ENCODE results near the gene BANK1.
A peak's percentile ranks its signal among the peaks of the same experiment; 100 is the strongest.

The BANK1 gene

DNA sequence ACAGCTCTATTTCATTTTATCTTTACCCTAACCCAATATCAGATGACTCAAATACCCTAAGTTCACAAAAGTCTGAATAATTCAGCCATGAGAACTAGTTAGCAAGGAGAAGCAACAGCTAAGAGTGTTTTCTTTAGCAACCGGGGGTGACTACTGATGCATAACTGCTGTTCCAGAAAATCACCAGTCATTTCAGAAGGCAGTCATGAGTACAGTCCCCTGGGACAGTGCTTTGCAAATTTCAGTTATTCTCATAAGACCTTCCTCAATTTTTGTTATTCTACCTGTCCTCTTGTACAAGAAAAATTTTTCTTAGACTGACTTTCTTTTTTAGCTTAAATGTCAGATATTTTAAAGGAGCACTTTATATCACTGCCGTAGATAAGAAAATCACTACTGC lies 16.4 kb downstream of the BANK1 start:
- in situ Hi-C loops (cut with HindIII; ENCODE audit: low pct_ligation_motif_present, low pct_unique_long_range_greater_than_20kb, low sequenced_read_pairs) = no loop called here

DNA sequence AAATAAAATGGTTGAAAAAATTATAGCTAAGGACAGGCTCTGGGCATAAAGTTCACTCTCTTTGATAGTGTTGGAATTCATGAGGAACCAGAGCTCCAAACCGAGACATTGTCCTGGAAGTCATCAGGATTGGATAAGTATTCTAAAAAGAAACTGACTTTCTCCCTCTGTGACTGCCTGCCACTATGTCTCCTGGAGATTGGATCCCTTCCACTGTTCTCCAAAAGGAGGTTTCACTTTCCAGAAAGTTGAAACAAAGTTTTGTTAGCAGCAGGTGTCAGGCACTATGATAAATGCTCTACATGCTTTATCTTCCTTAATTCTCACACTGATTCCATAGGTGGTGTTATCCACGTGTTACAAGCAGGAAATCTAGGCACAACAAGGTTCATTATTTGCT lies 16.8 kb downstream of the BANK1 start:
- in situ Hi-C loops (cut with HindIII; ENCODE audit: low pct_ligation_motif_present, low pct_unique_long_range_greater_than_20kb, low sequenced_read_pairs) = no loop called here

More for the DNA sequence above, 16.4 kb downstream of the BANK1 start:
- DNase-seq = peak; percentile 67

GRCh38 chr4:101813604-101814003 lies 23.1 kb downstream of the BANK1 start:
- DNase-seq = no peak
- in situ Hi-C loops (cut with HindIII; ENCODE audit: low pct_ligation_motif_present, low pct_unique_long_range_greater_than_20kb, low sequenced_read_pairs) = no loop called here

More for the DNA sequence above, 16.8 kb downstream of the BANK1 start:
- peak; percentile 23 for DNase-seq

DNA sequence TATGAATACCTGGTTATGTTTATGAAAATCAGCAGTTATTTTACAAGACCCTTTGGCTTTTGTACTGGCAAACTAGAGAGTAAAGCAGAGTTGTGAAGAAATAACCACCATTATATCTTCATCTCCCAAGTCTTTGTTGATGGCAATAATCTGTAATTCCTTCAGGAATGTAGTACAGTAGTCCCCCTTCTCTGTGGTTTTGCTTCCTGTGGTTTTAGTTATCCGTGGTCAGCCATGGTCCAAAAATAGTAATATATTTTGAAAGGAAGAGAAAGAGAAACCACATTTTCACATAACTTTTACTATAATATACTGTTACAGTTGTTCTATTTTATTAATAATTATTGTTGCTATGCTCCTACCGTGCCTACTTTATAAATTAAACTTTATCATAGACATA lies 27.8 kb downstream of the BANK1 start:
- in situ Hi-C loops (cut with HindIII; ENCODE audit: low pct_ligation_motif_present, low pct_unique_long_range_greater_than_20kb, low sequenced_read_pairs) = no loop called here
- peak; percentile 16 for DNase-seq

DNA sequence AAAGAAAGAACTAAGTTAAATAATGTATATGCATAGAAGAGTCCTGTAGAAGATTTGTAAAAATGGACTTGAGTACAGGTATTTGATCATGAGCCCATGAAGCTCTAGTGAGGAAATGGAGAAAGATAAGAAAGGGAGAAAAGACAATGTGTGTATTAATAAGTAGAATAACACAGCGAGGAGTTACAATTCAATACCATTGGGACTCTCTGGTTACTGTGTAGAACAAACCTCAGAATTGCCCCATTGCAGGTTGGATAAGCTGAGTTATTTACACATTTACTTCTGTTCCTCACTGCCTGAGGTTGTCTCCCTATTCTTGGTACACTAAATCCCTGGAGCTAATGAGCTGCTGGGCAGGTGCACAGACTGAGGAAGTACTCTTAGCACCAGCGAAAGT lies 33.3 kb downstream of the BANK1 start:
- no peak for DNase-seq
- in situ Hi-C loops (cut with HindIII; ENCODE audit: low pct_ligation_motif_present, low pct_unique_long_range_greater_than_20kb, low sequenced_read_pairs) = no loop called here

- in situ Hi-C loops (cut with HindIII; ENCODE audit: low pct_ligation_motif_present, low pct_unique_long_range_greater_than_20kb, low sequenced_read_pairs) = no loop called here
Measured at GRCh38 chr4:101824500-101824899, 34.0 kb downstream of the BANK1 start.

GRCh38 chr4:101825953-101826352 lies 35.4 kb downstream of the BANK1 start:
- in situ Hi-C loops (cut with HindIII; ENCODE audit: low pct_ligation_motif_present, low pct_unique_long_range_greater_than_20kb, low sequenced_read_pairs) = no loop called here
- DNase-seq = no peak

More at GRCh38 chr4:101824500-101824899, 34.0 kb downstream of the BANK1 start:
- DNase-seq = no peak

DNA sequence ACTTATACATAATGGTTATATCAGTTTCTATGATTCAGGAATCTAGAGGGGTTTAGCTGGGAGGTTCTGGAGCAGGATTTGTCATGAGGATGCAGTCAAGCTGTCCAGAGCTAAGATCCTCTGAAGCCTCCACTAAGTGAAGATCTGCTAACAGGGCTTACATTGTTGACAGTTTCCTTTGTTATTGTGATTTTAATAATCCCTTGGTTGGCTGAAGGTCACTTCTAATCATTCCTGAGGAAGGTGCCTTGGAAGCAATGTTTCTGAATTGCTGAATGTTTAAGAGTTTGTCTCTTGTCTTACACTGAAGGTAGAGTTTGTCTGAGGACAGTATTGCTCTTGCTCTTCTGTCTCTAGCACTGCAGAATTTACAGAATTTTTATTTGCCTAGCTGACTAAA lies 41.3 kb downstream of the BANK1 start:
- no peak for DNase-seq
- in situ Hi-C loops (cut with HindIII; ENCODE audit: low pct_ligation_motif_present, low pct_unique_long_range_greater_than_20kb, low sequenced_read_pairs) = no loop called here

- DNase-seq = no peak
- in situ Hi-C loops (cut with HindIII; ENCODE audit: low pct_ligation_motif_present, low pct_unique_long_range_greater_than_20kb, low sequenced_read_pairs) = no loop called here
Measured at GRCh38 chr4:101833480-101833879, 43.0 kb downstream of the BANK1 start.

DNA sequence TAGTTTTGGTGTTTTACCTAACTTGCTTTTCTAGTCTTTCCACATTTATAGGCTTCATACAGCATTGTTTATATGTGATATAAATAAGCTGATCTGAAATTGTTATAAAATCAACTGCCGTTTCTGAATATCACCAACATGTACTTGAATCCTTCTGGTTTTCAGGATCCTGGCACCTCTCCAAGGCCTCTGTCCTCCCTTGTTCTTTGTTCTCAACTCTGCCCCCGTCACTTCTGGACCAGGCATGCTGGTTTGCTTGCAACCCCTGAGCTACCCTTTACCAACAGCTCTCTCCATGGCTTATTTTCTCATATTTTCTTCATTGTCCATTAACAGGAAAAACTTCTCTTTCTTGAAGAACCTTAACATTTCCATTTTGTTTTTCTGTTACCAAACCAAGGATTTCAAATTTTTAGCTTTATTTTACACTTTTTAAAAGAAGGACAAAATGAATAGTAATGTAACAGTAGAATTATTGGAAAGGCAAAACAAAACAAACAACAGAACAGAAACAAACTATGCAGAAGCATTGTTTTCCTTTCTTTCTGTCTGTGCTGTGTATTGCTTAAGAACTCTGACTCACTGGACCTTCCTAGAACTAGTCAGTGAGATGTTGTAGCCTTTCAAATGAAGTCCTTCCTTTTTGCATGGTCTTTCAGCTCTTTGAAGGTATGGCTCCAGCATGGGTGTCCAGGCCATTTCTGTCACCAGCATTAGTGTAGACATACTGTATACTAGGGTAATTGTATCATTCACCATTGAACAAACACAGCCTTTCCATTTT lies 44.8 kb downstream of the BANK1 start:
- peak; percentile 18 for DNase-seq
- in situ Hi-C loops (cut with HindIII; ENCODE audit: low pct_ligation_motif_present, low pct_unique_long_range_greater_than_20kb, low sequenced_read_pairs) = no loop called here

GRCh38 chr4:101843054-101843453 lies 52.5 kb downstream of the BANK1 start:
- no peak for DNase-seq
- in situ Hi-C loops (cut with HindIII; ENCODE audit: low pct_ligation_motif_present, low pct_unique_long_range_greater_than_20kb, low sequenced_read_pairs) = no loop called here

DNA sequence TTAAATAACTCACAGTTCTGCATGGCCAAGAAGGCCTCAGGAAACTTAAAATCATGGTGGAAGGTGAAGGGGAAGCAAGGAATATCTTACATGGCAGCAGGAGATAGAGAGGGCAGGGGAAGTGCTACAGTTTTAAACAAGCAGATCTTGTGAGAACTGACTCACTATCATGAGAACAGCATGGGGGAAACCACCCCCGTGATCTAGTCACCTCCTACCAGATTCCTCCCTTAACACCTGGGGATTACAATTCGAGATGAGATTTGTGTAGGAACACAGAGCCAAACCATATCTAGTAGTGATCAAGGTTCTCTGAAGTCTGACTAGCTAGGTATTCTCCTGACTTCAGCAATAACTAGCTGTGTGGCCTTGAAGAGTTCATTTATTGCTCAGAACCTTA lies 56.0 kb downstream of the BANK1 start:
- in situ Hi-C loops (cut with HindIII; ENCODE audit: low pct_ligation_motif_present, low pct_unique_long_range_greater_than_20kb, low sequenced_read_pairs) = no loop called here
- no peak for DNase-seq

GRCh38 chr4:101850698-101851097 lies 60.2 kb downstream of the BANK1 start:
- in situ Hi-C loops (cut with HindIII; ENCODE audit: low pct_ligation_motif_present, low pct_unique_long_range_greater_than_20kb, low sequenced_read_pairs) = no loop called here
- DNase-seq = no peak

DNA sequence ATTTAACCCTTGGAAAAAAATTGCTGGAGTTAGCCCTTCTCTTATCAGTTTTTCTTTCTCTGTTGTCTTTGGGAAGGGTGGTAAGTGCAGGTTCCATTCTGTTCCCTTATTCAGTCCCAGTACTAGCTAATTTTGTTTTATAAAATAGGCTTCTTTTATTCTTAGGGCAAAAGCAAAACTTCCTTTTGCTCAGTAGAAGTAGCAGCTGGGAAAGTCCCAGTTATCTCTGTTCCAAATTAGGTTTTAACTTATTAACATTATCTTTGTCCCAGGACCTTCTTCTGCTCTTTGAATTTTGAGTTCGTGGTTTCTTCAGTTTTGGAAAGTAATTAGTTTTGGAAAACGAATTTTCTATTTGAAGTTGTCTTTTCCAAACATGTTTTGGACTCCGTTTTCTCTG lies 61.1 kb downstream of the BANK1 start:
- in situ Hi-C loops (cut with HindIII; ENCODE audit: low pct_ligation_motif_present, low pct_unique_long_range_greater_than_20kb, low sequenced_read_pairs) = no loop called here
- no peak for DNase-seq

DNA sequence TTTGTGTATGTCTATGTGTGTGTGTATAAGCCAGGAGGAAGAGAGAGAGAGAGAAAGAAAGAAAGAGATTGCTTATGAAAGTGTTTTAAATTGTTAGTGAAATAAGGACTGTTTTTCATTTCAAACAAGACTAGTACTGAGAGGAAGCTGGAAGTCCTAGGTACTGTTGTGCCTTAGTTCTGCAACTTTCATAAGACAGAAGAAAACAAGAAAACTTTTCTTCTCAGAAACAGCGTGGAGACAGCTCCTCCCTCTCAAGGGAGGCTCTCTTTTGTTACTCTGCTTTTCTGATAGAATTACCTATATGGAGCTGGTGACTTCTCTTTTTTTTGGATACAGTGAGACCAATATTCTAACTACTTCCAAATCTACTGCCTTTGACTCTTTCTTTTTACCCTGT lies 62.5 kb downstream of the BANK1 start:
- in situ Hi-C loops (cut with HindIII; ENCODE audit: low pct_ligation_motif_present, low pct_unique_long_range_greater_than_20kb, low sequenced_read_pairs) = no loop called here
- no peak for DNase-seq

DNA sequence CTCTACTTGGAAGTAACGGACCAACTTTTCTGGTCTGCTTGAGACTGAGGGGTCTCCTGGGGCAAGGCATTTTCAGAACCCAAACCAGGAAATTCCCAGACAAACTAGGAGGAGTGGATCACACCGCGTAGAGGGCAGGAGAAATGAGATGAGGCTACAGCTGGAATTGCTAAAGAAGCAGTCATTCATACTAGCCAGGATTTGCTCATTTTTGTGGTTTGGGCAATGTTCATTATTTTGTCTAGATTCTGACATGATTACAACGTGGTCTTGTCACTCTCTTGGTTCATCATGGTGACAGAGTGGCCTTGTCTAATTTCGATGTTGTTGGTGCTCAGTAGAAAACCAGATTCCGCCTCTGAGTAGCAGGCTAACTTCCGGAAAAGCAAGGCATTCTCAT lies 63.2 kb downstream of the BANK1 start:
- in situ Hi-C loops (cut with HindIII; ENCODE audit: low pct_ligation_motif_present, low pct_unique_long_range_greater_than_20kb, low sequenced_read_pairs) = no loop called here
- no peak for DNase-seq

DNA sequence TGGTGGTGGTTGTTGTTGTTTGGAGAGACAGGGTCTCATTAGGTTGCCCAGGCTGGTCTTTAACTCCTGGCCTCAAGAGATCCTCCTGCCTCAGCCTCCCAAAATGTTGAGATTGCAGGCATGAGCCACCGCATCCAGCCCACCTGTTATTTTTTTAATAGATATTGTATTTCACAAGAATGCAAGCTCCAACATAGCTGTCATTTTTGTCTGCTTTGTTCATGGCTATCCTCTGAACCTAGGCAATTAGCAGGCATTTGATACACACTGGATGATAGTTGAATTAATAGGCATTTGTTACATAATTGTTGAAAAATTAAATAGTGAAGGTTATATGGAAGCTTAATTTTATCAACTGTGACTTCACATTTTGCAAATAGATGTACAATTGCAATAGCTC lies 64.7 kb downstream of the BANK1 start:
- in situ Hi-C loops (cut with HindIII; ENCODE audit: low pct_ligation_motif_present, low pct_unique_long_range_greater_than_20kb, low sequenced_read_pairs) = no loop called here
- DNase-seq = no peak

GRCh38 chr4:101856149-101856548 lies 65.6 kb downstream of the BANK1 start:
- no peak for DNase-seq
- in situ Hi-C loops (cut with HindIII; ENCODE audit: low pct_ligation_motif_present, low pct_unique_long_range_greater_than_20kb, low sequenced_read_pairs) = no loop called here

DNA sequence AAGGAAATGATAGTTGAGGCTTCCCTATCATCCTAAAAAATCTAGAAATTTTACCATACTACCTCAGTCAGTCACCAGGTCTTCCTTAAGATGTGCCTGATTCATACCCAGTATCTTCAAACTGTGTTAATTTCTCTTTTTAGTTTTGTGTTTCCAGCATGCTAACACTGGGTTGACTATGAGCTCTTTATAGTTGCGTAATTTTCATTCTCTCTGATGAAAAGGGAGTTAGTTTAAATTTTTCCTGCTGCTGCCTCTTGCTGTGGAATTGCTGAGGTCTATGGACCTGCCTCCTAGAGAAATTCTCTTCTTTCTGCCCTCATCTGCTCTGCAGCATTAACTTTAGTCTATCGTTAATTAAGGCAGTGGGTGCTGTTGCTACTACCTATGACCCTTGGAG lies 66.6 kb downstream of the BANK1 start:
- in situ Hi-C loops (cut with HindIII; ENCODE audit: low pct_ligation_motif_present, low pct_unique_long_range_greater_than_20kb, low sequenced_read_pairs) = no loop called here
- no peak for DNase-seq

GRCh38 chr4:101858641-101859040 lies 68.1 kb downstream of the BANK1 start:
- no peak for DNase-seq
- in situ Hi-C loops (cut with HindIII; ENCODE audit: low pct_ligation_motif_present, low pct_unique_long_range_greater_than_20kb, low sequenced_read_pairs) = no loop called here

DNA sequence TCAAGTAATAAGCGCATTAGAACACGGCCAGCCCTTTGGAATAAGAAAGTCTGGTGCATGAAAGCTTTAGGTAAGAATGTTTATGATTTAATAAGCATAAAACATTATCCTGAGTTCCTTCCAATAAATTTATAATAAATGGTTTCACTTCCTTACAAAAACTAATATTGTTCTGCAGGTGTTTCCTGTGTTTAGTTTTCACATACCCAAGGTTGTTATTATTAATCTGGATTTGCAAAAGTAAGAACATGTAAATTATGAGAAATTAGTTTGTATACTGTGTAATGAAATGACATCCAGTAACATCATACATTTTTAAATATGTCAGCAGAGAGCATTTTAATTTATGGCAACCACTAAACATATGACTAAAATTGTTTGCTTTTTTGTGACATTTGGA lies 72.1 kb downstream of the BANK1 start:
- in situ Hi-C loops (cut with HindIII; ENCODE audit: low pct_ligation_motif_present, low pct_unique_long_range_greater_than_20kb, low sequenced_read_pairs) = no loop called here
- no peak for DNase-seq

Data from ACHN (cell line).